Omental fat pad (tissue), 4 donors: ENCODE data around the gene LRRTM4. TPM values are rescaled to one million over a fixed set of nuclear protein-coding genes. Genes with fewer than 3 reads are reported as not detected.

ENCODE experiments used
- ATAC-seq: fragments of 150-250 bp; one replicate; pipeline ENCODE4 v1.9.1; 2016; ENCODE audit warnings: mild to moderate bottlenecking, moderate library complexity; ENCODE audit not compliant: low FRiP score
- DNase-seq: peaks from one replicate; pipeline ENCODE4 v3.0.0-alpha.2; 2019; ENCODE audit warnings: low spot score
- total RNA-seq, 4 donors: library from RNA; depleted of rRNA; stranded (reverse); fragments of >200 nt; gene quantifications; one replicate each; pipeline ENCODE4 v1.1.0, GENCODE V29; 2016
- TF ChIP-seq, protein P1 (sequence below), 3 donors: fragments of 450-650 bp; IDR thresholded peaks; one replicate each; pipeline ENCODE4 v1.5.1; 2016 to 2017; ENCODE audit warnings: antibody characterized with exemption in 3 of 3, mild to moderate bottlenecking in 3 of 3, moderate library complexity in 2 of 3

The LRRTM4 gene
- total RNA-seq, 4 donors from 2014 or later, result 0.32 TPM; not detected in 3

DNA sequence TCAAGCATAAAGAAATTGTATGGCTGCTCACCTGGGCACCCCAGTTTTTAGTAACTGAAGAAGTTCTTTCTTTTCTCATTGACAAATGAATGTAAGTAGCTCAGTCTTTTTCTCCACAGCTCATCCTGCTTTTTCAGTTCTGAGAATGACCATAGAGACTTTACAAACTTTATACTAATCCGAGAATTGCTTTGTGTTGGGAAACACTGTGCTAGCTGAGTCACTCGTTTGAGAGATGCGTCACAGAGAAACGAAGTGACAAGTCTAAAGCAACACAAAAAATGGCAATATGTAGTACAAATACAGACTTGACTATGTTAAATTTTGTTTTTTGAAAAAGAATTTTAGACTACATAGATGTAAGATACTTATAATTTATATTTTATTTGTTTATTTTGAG is 9.0 kb downstream of the LRRTM4 start:
- ATAC-seq (no peak), DNase-seq (no peak)
- TF ChIP-seq, protein P1, sequence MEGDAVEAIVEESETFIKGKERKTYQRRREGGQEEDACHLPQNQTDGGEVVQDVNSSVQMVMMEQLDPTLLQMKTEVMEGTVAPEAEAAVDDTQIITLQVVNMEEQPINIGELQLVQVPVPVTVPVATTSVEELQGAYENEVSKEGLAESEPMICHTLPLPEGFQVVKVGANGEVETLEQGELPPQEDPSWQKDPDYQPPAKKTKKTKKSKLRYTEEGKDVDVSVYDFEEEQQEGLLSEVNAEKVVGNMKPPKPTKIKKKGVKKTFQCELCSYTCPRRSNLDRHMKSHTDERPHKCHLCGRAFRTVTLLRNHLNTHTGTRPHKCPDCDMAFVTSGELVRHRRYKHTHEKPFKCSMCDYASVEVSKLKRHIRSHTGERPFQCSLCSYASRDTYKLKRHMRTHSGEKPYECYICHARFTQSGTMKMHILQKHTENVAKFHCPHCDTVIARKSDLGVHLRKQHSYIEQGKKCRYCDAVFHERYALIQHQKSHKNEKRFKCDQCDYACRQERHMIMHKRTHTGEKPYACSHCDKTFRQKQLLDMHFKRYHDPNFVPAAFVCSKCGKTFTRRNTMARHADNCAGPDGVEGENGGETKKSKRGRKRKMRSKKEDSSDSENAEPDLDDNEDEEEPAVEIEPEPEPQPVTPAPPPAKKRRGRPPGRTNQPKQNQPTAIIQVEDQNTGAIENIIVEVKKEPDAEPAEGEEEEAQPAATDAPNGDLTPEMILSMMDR (IDR thresholded peaks at IDR 0.05), result no peak

DNA sequence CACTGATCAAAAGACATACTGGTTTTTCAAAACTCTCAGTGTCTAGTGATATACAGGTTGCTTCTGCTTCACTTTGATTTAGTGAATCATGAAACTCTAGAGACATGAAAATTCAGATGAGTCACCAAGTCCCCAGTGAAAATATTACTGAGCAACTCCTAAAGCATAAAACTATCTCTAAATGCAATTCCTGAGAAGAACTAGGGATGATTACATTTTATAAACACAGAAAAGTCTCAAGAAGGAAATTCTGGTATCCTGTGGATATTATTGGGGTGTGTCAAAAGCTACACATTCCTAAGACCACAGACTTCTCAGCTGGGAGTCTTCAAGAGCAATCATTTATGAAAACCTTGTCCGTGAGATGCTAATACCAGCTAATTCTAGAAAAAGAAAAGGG is 9.7 kb downstream of the LRRTM4 start:
- TF ChIP-seq, protein P1 (IDR thresholded peaks at IDR 0.05), result no peak

DNA sequence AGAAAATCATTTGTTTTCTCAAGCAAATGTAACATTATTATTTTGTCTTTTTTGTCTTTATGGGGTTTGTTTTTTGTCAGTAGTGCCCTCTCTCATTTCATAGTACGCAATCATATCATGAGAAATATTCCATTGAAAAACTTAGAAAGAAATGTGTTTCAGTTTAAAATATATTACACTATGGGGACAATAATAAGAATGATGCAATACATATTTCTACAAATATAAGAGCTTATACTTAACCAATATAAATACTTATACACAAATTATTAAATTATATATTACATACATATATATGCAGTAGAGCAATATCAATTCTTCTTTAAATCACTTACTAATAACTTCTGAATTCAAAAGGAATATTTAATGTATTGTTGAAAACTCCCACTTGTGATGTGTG is 13.7 kb downstream of the LRRTM4 start:
- no peak for ATAC-seq

More for the DNA sequence above, 9.7 kb downstream of the LRRTM4 start:
- ATAC-seq, result no peak
- no peak for DNase-seq

DNA sequence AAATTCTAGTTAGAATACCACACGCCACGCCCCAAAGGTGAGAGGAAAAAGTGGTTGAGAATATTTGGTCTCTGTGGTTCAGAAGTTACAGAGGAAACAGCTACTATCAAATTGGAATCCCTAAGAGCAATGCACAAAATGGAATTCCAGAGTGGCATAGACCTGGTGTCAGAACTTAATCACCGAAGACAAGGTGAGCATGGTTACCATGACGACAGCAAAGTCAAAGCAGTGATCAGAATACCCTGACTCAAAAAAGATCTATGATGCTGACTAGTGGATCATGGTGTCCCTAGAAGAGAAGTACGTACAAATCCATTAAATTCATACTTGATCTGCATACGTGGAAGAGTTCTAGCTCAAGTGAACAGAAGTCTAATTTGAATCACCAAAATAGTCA is 14.5 kb downstream of the LRRTM4 start:
- TF ChIP-seq, protein P1 (IDR thresholded peaks at IDR 0.05), result no peak
- ATAC-seq (no peak), DNase-seq (no peak)

More for the DNA sequence above, 13.7 kb downstream of the LRRTM4 start:
- DNase-seq, result no peak
- TF ChIP-seq, protein P1 (IDR thresholded peaks at IDR 0.05), result no peak

DNA sequence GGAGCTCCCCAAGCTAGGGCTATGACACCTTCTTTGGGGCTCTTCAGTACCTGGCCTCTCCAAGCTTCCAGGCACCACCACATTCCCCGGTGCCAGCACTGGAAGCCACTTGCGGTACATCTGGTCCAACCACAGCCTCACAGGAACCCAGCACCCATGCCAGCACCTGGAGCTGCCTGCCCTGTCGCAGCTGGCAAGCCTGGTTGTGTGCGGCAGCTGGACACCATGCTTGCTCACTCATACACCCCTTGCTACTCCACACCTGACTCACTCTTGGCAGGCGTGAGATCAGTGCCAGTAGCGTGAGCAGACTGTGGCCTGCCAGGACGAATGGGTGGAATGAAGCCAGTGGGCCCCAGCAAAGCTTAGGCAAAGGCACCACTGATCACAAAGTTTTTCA is 34.0 kb downstream of the LRRTM4 start:
- DNase-seq (no peak), ATAC-seq (no peak)
- TF ChIP-seq, protein P1 (IDR thresholded peaks at IDR 0.05), result no peak

DNA sequence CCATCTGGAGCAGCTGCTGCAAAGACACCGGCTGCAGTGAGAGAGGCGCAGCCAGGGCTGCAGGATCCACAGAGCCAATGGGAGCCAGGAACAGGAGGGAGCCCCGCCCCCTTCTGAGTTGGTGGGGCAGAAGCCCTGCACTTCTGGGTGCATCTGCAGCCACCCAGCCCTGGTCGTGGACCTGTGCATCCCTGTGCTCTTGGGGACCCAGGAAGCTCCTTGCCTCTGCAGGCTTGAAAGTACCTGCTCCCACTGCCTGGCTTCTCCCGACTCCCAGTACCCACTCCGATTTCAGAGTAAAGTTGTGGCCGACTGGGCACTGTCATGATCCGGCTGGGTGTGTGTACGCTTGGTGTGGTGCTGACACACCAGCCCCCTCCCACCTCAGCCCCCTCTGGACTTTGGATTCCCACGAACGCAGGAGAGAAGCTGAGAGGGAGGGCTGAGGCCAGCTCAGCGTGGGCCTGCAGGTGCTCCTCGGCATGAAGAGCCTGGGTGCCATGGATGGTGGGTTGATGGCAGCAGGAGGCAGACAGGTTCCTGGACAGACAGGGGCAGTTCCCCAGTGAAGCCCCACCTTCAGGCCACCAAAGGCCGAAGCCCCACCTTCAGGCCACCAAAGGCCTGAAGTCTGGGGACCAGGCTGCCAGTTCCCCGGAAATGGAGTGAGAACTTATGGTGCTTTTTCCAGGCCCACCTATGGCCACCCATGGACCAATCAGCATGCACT is 34.9 kb downstream of the LRRTM4 start:
- no peak for ATAC-seq
- TF ChIP-seq, protein P1 (IDR thresholded peaks at IDR 0.05), result no peak
- no peak for DNase-seq

DNA sequence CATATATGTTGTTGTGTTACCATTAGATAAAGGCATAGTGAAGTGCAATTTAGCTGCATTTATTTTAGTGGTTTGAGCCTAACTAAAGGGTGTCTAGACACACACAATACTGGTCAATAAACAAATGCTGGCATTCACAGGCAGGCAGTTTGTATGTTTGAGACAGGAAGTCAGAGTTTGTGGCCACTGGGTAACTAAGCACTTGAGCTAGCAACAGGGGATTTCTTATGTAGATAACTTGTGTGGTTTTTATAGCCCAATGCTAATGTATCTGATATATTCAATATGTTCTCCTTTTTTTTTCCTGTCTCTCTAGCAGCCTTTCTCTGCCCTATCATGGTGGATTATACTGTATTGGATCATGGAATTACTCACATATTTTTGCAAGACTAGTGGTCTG is 38.1 kb downstream of the LRRTM4 start:
- no peak for DNase-seq
- ATAC-seq, result no peak
- TF ChIP-seq, protein P1 (IDR thresholded peaks at IDR 0.05), result no peak
